HG03196 (cell line): ENCODE measurements around the gene PODXL.

Source experiments
- ATAC-seq: cut with Tn5 transposase; IDR thresholded peaks from one replicate; pipeline ENCODE4 v1.9.1; 2021; ENCODE audit not compliant: unreplicated experiment

The PODXL gene

GRCh38 chr7:131568510-131568909, 12.1 kb upstream of the PODXL start:
- ATAC-seq: no peak

GRCh38 chr7:131564640-131565039, 8.2 kb upstream of the PODXL start:
- no peak for ATAC-seq

GRCh38 chr7:131563918-131564317, 7.5 kb upstream of the PODXL start:
- ATAC-seq: no peak

- ATAC-seq: no peak
Observed at GRCh38 chr7:131562941-131563340, 6.5 kb upstream of the PODXL start.

- no peak for ATAC-seq
Observed at GRCh38 chr7:131560061-131560460, 3.6 kb upstream of the PODXL start.

GRCh38 chr7:131557652-131558385, 1.4 kb upstream of the PODXL start:
- no peak for ATAC-seq

- no peak for ATAC-seq
Observed at GRCh38 chr7:131556909-131557651, 652 bp upstream of the PODXL start.

- no peak for ATAC-seq
Observed at GRCh38 chr7:131555552-131556052, 826 bp downstream of the PODXL start.

GRCh38 chr7:131554880-131555516, 1.4 kb downstream of the PODXL start:
- ATAC-seq: no peak

- ATAC-seq: no peak
Observed at GRCh38 chr7:131553931-131554330, 2.5 kb downstream of the PODXL start.

GRCh38 chr7:131552053-131552452, 4.4 kb downstream of the PODXL start:
- ATAC-seq: no peak

- no peak for ATAC-seq
Observed at GRCh38 chr7:131550846-131551245, 5.6 kb downstream of the PODXL start.

GRCh38 chr7:131548371-131548770, 8.1 kb downstream of the PODXL start:
- ATAC-seq: no peak

GRCh38 chr7:131547589-131547988, 8.8 kb downstream of the PODXL start:
- ATAC-seq: no peak

GRCh38 chr7:131546583-131547141, 9.8 kb downstream of the PODXL start:
- no peak for ATAC-seq

- no peak for ATAC-seq
Observed at GRCh38 chr7:131546126-131546525, 10.3 kb downstream of the PODXL start.

GRCh38 chr7:131544449-131545301, 11.8 kb downstream of the PODXL start:
- ATAC-seq: no peak

GRCh38 chr7:131544021-131544420, 12.4 kb downstream of the PODXL start:
- ATAC-seq: no peak

GRCh38 chr7:131543298-131543697, 13.1 kb downstream of the PODXL start:
- no peak for ATAC-seq

GRCh38 chr7:131540491-131541162, 15.8 kb downstream of the PODXL start:
- no peak for ATAC-seq
